ENCODE measurements around the gene ALKBH8. TPM values are rescaled to one million over a fixed set of nuclear protein-coding genes. Genes with fewer than 3 reads are reported as not detected.
A peak's percentile ranks its signal among the peaks of the same experiment; 100 is the strongest.

ALKBH8 gene
- total and polyA plus RNA-seq, 2 of the 4 experiments (the other 2 are of a cell fraction), result 3.0 to 6.6 TPM

GRCh38 chr11:107605061-107606006 lies 39.8 kb upstream of the ALKBH8 start:
- peaks cover 10% of the 10 kb centered on the region; the same call in 1 of the 2 replicates for H3K27me3 ChIP-seq (ENCODE audit: control insufficient read depth, insufficient read depth, low read length)
- no peak overlapping the region for H3K9ac ChIP-seq (ENCODE audit: low read depth, low read length)
- H3K27ac ChIP-seq (ENCODE audit: insufficient read depth, low read length), result no peak overlapping the region
- H3K4me1 ChIP-seq (ENCODE audit: control insufficient read depth, insufficient read depth, low read length), result no peaks in the 10 kb centered on the region
- H3K9me3 ChIP-seq (ENCODE audit: control insufficient read depth, insufficient read depth, low read length), result no peaks in the 10 kb centered on the region
- POLR2A ChIA-PET (ENCODE audit: unreplicated experiment), result interaction anchor here (1.1 kb wide), 1 partner anchor 41 kb away, joined by 4 read pairs; no protein-coding TSS in a partner anchor
- no peak overlapping the region for H2BK120ac ChIP-seq (ENCODE audit: low read depth, low read length)
- ATAC-seq (ENCODE audit: low read depth) (no peak), DNase-seq (no peak)
- H3K23ac ChIP-seq (ENCODE audit: low read depth, low read length), result no peak overlapping the region
- 80% methylated on average over 3 of the region's 9 CpGs; no CpG with 5 or more reads in 1 of the 2 experiments for WGBS, 2 experiments (ENCODE audit: extremely low coverage in 2 of 2, insufficient read length in 1 of 2)
- no peak overlapping the region for H3K4me3 ChIP-seq (ENCODE audit: insufficient read depth, low read depth, low read length)
- H3K56ac ChIP-seq (ENCODE audit: extremely low read depth, insufficient read depth, low read length), result no peak overlapping the region
- in situ Hi-C loops (cut with MboI; ENCODE audit: low sequenced_read_pairs), result no loop called here
- H3K14ac ChIP-seq (replicated peaks; ENCODE audit: low read depth, low read length), result no peak overlapping the region
- dilution Hi-C loops (cut with HindIII; ENCODE audit: low sequenced_read_pairs, unreplicated experiment), result no loop called here
- no peak overlapping the region for H2AK5ac ChIP-seq (ENCODE audit: low read depth, low read length)
- H2BK20ac ChIP-seq (ENCODE audit: low read depth, low read length), result no peak overlapping the region
- BruUV-seq (replicated peaks), result no TSS peak
- no peak overlapping the region for H2AK9ac ChIP-seq (replicated peaks; ENCODE audit: low read depth, low read length, poor library complexity)
- no peak overlapping the region for H4K5ac ChIP-seq (ENCODE audit: low read depth, low read length)
- H3K36me3 ChIP-seq (ENCODE audit: control insufficient read depth, insufficient read depth, low read length), result no peaks in the 10 kb centered on the region
- TF ChIP-seq USF2 (IDR thresholded peaks at IDR 0.05; ENCODE audit: low read depth, low read length), result no peak
- no peak for TF ChIP-seq SMC3 (IDR thresholded peaks at IDR 0.05; ENCODE audit: low read depth, low read length)
- TF ChIP-seq MAFK (IDR thresholded peaks at IDR 0.05; ENCODE audit: low read depth, low read length), result no peak
- TF ChIP-seq CTCF (conservative IDR thresholded peaks at IDR 0.05; ENCODE audit: low read depth, low read length), result 0 out of 2 replicates have a peak, but pooled peaks have one; percentile 4
- no peaks in the 10 kb centered on the region for H3K9me1 ChIP-seq (ENCODE audit: insufficient read depth, low read length)
- H4K8ac ChIP-seq (ENCODE audit: low read depth in 2 of 2, low read length in 2 of 2), result no peak overlapping the region
- H4K91ac ChIP-seq (ENCODE audit: insufficient read depth, low read depth, low read length), result no peak overlapping the region
- intact Hi-C loops (cut with micrococcal nuclease), result loop anchor here (5.0 kb wide), 1 partner anchor 57 kb away; no protein-coding TSS in a partner anchor
- CTCF ChIA-PET, result interaction anchor here (0.6 to 0.8 kb wide), 3 partner anchors 9 to 100 kb away, joined by 3 to 4 read pairs (median 3); no protein-coding TSS in a partner anchor
- H2BK5ac ChIP-seq (ENCODE audit: low read depth, low read length, poor library complexity, severe bottlenecking), result no peak overlapping the region
- H3K79me1 ChIP-seq (ENCODE audit: low read depth in 1 of 2, low read length in 2 of 2), result no peaks in the 10 kb centered on the region
- no peak overlapping the region for H3K4me2 ChIP-seq (ENCODE audit: low read depth, low read length)
- H3K4ac ChIP-seq (ENCODE audit: low read depth, low read length), result no peak overlapping the region
- H3K18ac ChIP-seq (ENCODE audit: low read depth, low read length), result no peak overlapping the region
- H4K20me1 ChIP-seq (ENCODE audit: insufficient read depth, low read length), result no peaks in the 10 kb centered on the region
- no peak overlapping the region for H2BK15ac ChIP-seq (ENCODE audit: low read depth, low read length)
- H2AFZ ChIP-seq (replicated peaks; ENCODE audit: low read length, poor library complexity), result no peak overlapping the region
